PC-9 (cell line): ENCODE data around the gene ARFIP1.

Experiments used
- CTCF ChIP-seq: fragments of 200-600 bp; sonication (generic); conservative IDR thresholded peaks from 2 replicates; pipeline ENCODE4 v1.6.1; 2017; ENCODE audit warnings: mixed run types, antibody characterized with exemption, mild to moderate bottlenecking, moderate library complexity
- EZH2 ChIP-seq: fragments of 200-600 bp; sonication (generic); IDR thresholded peaks from 2 replicates; pipeline ENCODE4 v1.8.0; 2017; ENCODE audit warnings: antibody characterized with exemption, low read depth

GRCh38 chr4:152936446-152937335 is 156.9 kb downstream of the ARFIP1 start:
- TF ChIP-seq CTCF (no peak), EZH2 (no peak)
